Chondrocyte (in vitro differentiated cells): ENCODE data around the gene SMARCA4. TPM values are rescaled to one million over a fixed set of nuclear protein-coding genes. Genes with fewer than 3 reads are reported as not detected.
A peak's percentile ranks its signal among the peaks of the same experiment; 100 is the strongest.

Experiments
- DNase-seq: peaks from one replicate; pipeline ENCODE4 v3.0.0; 2021; ENCODE audit warnings: mixed read lengths, low spot score
- H3K27ac Mint-ChIP-seq: one replicate; pipeline ENCODE4 v1.8.0; 2021; ENCODE audit warnings: mild to moderate bottlenecking, moderate library complexity, mixed read lengths; ENCODE audit not compliant: unreplicated experiment
- H3K27me3 Mint-ChIP-seq: 2 replicates; pipeline ENCODE4 v1.8.0; 2021; ENCODE audit warnings: low read depth, mixed read lengths
- H3K36me3 Mint-ChIP-seq: 2 replicates; pipeline ENCODE4 v1.8.0; 2021; ENCODE audit warnings: low read depth, mixed read lengths
- H3K4me1 Mint-ChIP-seq: 2 replicates; pipeline ENCODE4 v1.8.0; 2021; ENCODE audit warnings: low read depth, mild to moderate bottlenecking, mixed read lengths
- H3K4me3 Mint-ChIP-seq: one replicate; pipeline ENCODE4 v1.8.0; 2021; ENCODE audit warnings: mild to moderate bottlenecking, moderate library complexity, mixed read lengths; ENCODE audit not compliant: unreplicated experiment
- H3K9me3 Mint-ChIP-seq: 2 replicates; pipeline ENCODE4 v1.8.0; 2021; ENCODE audit warnings: low read depth, mixed read lengths
- CTCF ChIP-seq: fragments of 200-600 bp; sonication (generic); IDR thresholded peaks from 2 replicates; pipeline ENCODE4 v1.5.0; 2021; ENCODE audit warnings: antibody characterized with exemption, mild to moderate bottlenecking, moderate library complexity
- total RNA-seq: library from RNA; stranded (reverse); gene quantifications from 3 replicates; pipeline ENCODE4 v1.2.1, GENCODE V29; 2021

The SMARCA4 gene
- total RNA-seq, 1 donor from 2014 or later = 107 TPM

DNA sequence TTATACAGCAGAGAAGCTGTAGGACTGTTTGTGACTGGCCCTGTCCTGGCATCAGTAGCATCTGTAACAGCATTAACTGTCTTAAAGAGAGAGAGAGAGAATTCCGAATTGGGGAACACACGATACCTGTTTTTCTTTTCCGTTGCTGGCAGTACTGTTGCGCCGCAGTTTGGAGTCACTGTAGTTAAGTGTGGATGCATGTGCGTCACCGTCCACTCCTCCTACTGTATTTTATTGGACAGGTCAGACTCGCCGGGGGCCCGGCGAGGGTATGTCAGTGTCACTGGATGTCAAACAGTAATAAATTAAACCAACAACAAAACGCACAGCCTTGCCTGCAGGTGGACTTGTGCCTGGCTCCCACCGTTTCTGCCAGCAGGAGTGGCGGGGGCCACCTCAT, 101.1 kb downstream of the SMARCA4 start:
- no peak overlapping the region for H3K27ac Mint-ChIP-seq
- TF ChIP-seq CTCF = no peak
- H3K27me3 Mint-ChIP-seq = no peaks in the 10 kb centered on the region
- H3K36me3 Mint-ChIP-seq = peaks cover 18% of the 10 kb centered on the region
- no peaks in the 10 kb centered on the region for H3K9me3 Mint-ChIP-seq
- peaks cover 9% of the 10 kb centered on the region for H3K4me1 Mint-ChIP-seq
- DNase-seq = no peak
- H3K4me3 Mint-ChIP-seq = no peak overlapping the region

- Mint-ChIP-seq H3K36me3 (peaks cover 24% of the 10 kb centered on the region), H3K9me3 (no peaks in the 10 kb centered on the region), H3K4me1 (peaks cover 9% of the 10 kb centered on the region), H3K27me3 (no peaks in the 10 kb centered on the region), H3K4me3 (no peak overlapping the region), H3K27ac (no peak overlapping the region)
- no peak for DNase-seq
- no peak for TF ChIP-seq CTCF
Observed at GRCh38 chr19:11063434-11063833, 102.6 kb downstream of the SMARCA4 start.

DNA sequence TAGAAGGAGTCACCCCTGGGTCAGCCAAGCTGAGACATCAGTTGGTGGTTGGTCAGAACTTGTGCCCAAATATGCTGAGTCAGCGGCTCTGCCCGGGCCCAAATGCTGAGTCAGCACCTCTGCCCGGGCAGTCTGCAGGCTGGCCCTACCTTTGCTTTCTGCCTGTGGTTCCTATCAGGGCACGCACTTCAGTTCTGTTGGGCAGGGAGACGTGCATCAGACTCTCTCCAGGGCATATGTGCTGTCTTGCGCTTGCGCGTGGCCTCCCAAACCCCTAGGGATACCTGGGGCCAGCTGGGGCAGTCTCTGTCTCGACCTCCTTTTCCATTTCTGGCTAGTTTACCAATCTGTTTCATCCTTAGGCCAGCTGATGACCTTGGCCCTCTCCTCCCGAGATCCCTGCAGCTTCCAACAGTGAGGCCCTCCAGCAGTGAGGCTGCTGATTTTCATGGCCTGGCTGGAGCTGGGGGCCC, 104.0 kb downstream of the SMARCA4 start:
- no peaks in the 10 kb centered on the region for H3K9me3 Mint-ChIP-seq
- no peak for DNase-seq
- no peak for TF ChIP-seq CTCF
- H3K27ac Mint-ChIP-seq = peak overlapping the region; percentile 45
- H3K27me3 Mint-ChIP-seq = no peaks in the 10 kb centered on the region
- peaks cover 6% of the 10 kb centered on the region for H3K4me1 Mint-ChIP-seq
- no peak overlapping the region for H3K4me3 Mint-ChIP-seq
- peaks cover 25% of the 10 kb centered on the region for H3K36me3 Mint-ChIP-seq

DNA sequence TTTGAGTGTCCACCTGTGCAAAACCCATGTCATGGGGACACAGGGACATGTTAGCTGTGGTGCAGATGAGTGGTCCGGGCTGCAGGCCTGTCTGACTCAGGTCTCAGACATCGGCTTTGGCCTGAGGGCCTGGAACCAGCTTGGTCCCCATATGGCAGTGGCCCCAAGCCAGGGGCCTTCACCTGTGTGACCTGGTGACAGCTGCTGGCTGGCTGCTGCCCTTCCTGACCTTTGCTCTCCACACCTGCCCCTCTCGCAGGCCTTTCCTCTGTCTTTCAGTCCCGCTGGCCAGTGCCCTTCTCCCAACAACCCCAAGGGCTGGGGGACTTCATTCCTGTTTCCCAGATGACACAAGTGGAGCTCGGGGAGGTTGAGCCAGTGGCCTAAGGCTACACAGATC, 105.5 kb downstream of the SMARCA4 start:
- peaks cover 6% of the 10 kb centered on the region for H3K4me1 Mint-ChIP-seq
- DNase-seq = no peak
- no peaks in the 10 kb centered on the region for H3K9me3 Mint-ChIP-seq

DNA sequence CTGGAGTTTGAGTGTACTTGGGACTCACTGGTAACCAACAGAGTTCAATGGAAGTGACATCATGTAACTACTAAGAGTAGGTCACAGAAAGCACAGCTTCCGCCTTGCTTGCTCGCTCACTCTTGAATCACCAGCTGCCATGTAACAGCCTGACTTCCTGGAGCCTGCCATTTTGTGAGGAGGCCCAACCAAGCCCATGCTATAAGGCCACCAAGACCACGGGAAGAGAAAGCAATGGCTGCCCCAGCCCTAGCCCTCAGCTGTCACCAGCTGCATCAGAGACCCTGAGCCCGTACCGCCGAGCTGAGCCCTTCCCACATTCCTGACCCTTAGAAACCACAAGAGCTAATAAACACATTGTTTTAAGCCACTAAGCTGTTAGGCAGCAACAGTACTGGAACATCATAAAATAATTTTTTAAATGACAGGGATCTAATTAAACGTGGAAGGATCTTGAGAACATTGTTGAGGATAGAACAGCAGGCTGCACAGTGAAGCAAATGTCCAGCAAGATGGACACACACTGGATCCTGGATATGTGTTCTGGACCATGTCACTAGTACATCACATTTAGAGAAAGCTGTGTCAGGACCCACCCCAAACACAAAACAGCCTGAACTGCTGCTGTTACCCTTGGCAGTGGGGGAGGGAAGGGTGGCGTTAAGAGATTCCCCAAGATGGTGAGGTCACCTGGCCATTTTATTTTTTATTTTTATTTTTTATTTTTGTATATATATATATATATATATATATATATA, 106.7 kb downstream of the SMARCA4 start:
- Mint-ChIP-seq H3K4me1 (peaks cover 6% of the 10 kb centered on the region), H3K9me3 (no peaks in the 10 kb centered on the region), H3K27ac (no peak overlapping the region), H3K4me3 (no peak overlapping the region), H3K36me3 (peaks cover 16% of the 10 kb centered on the region), H3K27me3 (no peaks in the 10 kb centered on the region)
- TF ChIP-seq CTCF = no peak
- DNase-seq = no peak

More for the DNA sequence above, 105.5 kb downstream of the SMARCA4 start:
- TF ChIP-seq CTCF = no peak
- H3K27ac Mint-ChIP-seq = no peak overlapping the region
- H3K36me3 Mint-ChIP-seq = peaks cover 22% of the 10 kb centered on the region
- H3K4me3 Mint-ChIP-seq = no peak overlapping the region
- H3K27me3 Mint-ChIP-seq = no peaks in the 10 kb centered on the region
